Neural progenitor cell (in vitro differentiated cells): Measurements from ENCODE around the gene CSTF1. TPM values are rescaled to one million over a fixed set of nuclear protein-coding genes. Genes with fewer than 3 reads are reported as not detected.

Source experiments
- DNase-seq: peaks from one replicate; pipeline ENCODE4 v3.0.0-alpha.2; 2016; ENCODE audit warnings: low spot score
- H2AFZ ChIP-seq: fragments of 200-600 bp; sonication (generic); replicated peaks from 2 replicates; pipeline ENCODE4 v1.6.1; 2016; ENCODE audit warnings: antibody characterized with exemption
- H3F3A ChIP-seq: fragments of 200-600 bp; sonication (generic); 2 replicates; pipeline ENCODE4 v1.6.1; 2016; ENCODE audit warnings: antibody characterized with exemption, low read depth
- H3K27ac ChIP-seq: fragments of 200-600 bp; sonication (generic); 2 replicates; pipeline ENCODE4 v1.5.1; 2016; ENCODE audit warnings: mild to moderate bottlenecking
- H3K27me3 ChIP-seq: fragments of 200-600 bp; sonication (generic); 2 replicates; pipeline ENCODE4 v1.6.1; 2016; ENCODE audit warnings: mild to moderate bottlenecking, moderate library complexity
- H3K36me3 ChIP-seq: fragments of 200-600 bp; sonication (generic); 2 replicates; pipeline ENCODE4 v1.5.1; 2016
- H3K4me1 ChIP-seq: fragments of 200-600 bp; sonication (generic); 2 replicates; pipeline ENCODE4 v1.6.1; 2016; ENCODE audit warnings: mixed run types
- H3K4me2 ChIP-seq: fragments of 200-600 bp; sonication (generic); 2 replicates; pipeline ENCODE4 v1.6.1; 2016
- H3K4me3 ChIP-seq: fragments of 200-600 bp; sonication (generic); 2 replicates; pipeline ENCODE4 v1.5.1; 2016
- H3K79me2 ChIP-seq: fragments of 200-600 bp; sonication (generic); 2 replicates; pipeline ENCODE4 v1.6.1; 2016; ENCODE audit warnings: low read depth
- H3K9ac ChIP-seq: fragments of 200-600 bp; sonication (generic); 2 replicates; pipeline ENCODE4 v1.6.1; 2016
- H3K9me3 ChIP-seq: fragments of 200-600 bp; sonication (generic); 2 replicates; pipeline ENCODE4 v1.5.1; 2016; ENCODE audit warnings: low read depth
- H4K20me1 ChIP-seq: fragments of 200-600 bp; sonication (generic); 2 replicates; pipeline ENCODE4 v1.6.1; 2016; ENCODE audit warnings: low read depth
- H3K27ac Mint-ChIP-seq: 3 replicates; pipeline ENCODE4 v1.8.0; 2021; ENCODE audit warnings: mixed read lengths
- H3K27me3 Mint-ChIP-seq: 2 replicates; pipeline ENCODE4 v1.8.0; 2022; ENCODE audit warnings: low read depth, mild to moderate bottlenecking, inconsistent platforms, moderate library complexity, mixed read lengths; ENCODE audit not compliant: insufficient read depth
- H3K36me3 Mint-ChIP-seq: 3 replicates; pipeline ENCODE4 v1.8.0; 2021; ENCODE audit warnings: mixed read lengths
- H3K4me1 Mint-ChIP-seq: 3 replicates; pipeline ENCODE4 v1.8.0; 2021; ENCODE audit warnings: mixed read lengths
- H3K4me3 Mint-ChIP-seq: 3 replicates; pipeline ENCODE4 v1.8.0; 2021; ENCODE audit warnings: mild to moderate bottlenecking, moderate library complexity, mixed read lengths
- H3K9me3 Mint-ChIP-seq: 3 replicates; pipeline ENCODE4 v1.8.0; 2020; ENCODE audit warnings: mixed read lengths
- CTCF ChIP-seq: fragments of 200-600 bp; sonication (generic); IDR thresholded peaks from 2 replicates; pipeline ENCODE4 v1.5.1; 2017; ENCODE audit warnings: antibody characterized with exemption, mild to moderate bottlenecking
- EZH2 ChIP-seq: fragments of 200-600 bp; sonication (generic); IDR thresholded peaks from 2 replicates; pipeline ENCODE4 v1.6.1; 2017; ENCODE audit warnings: antibody characterized with exemption, mild to moderate bottlenecking, moderate library complexity
- EZH2phosphoT487 ChIP-seq: fragments of 200-600 bp; sonication (generic); IDR thresholded peaks from 2 replicates; pipeline ENCODE4 v1.6.1; 2017; ENCODE audit warnings: antibody characterized with exemption
- total RNA-seq: library from RNA; depleted of rRNA; stranded (reverse); fragments of >200 nt; gene quantifications from 2 replicates; pipeline ENCODE4 v1.2.3, GENCODE V29; 2015; ENCODE audit warnings: low replicate concordance

The CSTF1 gene
- total RNA-seq, 1 donor from 2014 or later, result 87.2 TPM

- H3K36me3 ChIP-seq, result no peaks in the 10 kb centered on the region
- no peak overlapping the region for H2AFZ ChIP-seq
- no peaks in the 10 kb centered on the region for H3K36me3 Mint-ChIP-seq
- no peak overlapping the region for H3K4me3 ChIP-seq
- no peak overlapping the region for H3K27ac Mint-ChIP-seq
- H3K27ac ChIP-seq, result no peak overlapping the region
- H3K9ac ChIP-seq, result no peak overlapping the region
- H3K27me3 ChIP-seq, result peaks cover 42% of the 10 kb centered on the region
- no peak for DNase-seq
- H3K27me3 Mint-ChIP-seq, result no peaks in the 10 kb centered on the region
- peaks cover 21% of the 10 kb centered on the region for H3K4me1 Mint-ChIP-seq
- H3K9me3 Mint-ChIP-seq, result no peaks in the 10 kb centered on the region
- no peaks in the 10 kb centered on the region for H3F3A ChIP-seq
- no peaks in the 10 kb centered on the region for H3K79me2 ChIP-seq
- H3K4me3 Mint-ChIP-seq, result no peak overlapping the region
- H4K20me1 ChIP-seq, result no peaks in the 10 kb centered on the region
- no peaks in the 10 kb centered on the region for H3K9me3 ChIP-seq
- TF ChIP-seq CTCF, result no peak
- no peak for TF ChIP-seq EZH2phosphoT487
- TF ChIP-seq EZH2, result no peak
- no peak overlapping the region for H3K4me2 ChIP-seq
- H3K4me1 ChIP-seq, result no peaks in the 10 kb centered on the region
Observed at GRCh38 chr20:56427797-56428196, 35.4 kb downstream of the CSTF1 start.

GRCh38 chr20:56428410-56428809 lies 36.0 kb downstream of the CSTF1 start:
- Mint-ChIP-seq H3K9me3 (no peaks in the 10 kb centered on the region), H3K4me3 (no peak overlapping the region), H3K27ac (no peak overlapping the region), H3K27me3 (no peaks in the 10 kb centered on the region), H3K36me3 (no peaks in the 10 kb centered on the region), H3K4me1 (peaks cover 21% of the 10 kb centered on the region)
- no peak overlapping the region for H3K27ac ChIP-seq
- H4K20me1 ChIP-seq, result no peaks in the 10 kb centered on the region
- H3K4me2 ChIP-seq, result no peak overlapping the region
- no peaks in the 10 kb centered on the region for H3K36me3 ChIP-seq
- H3K9me3 ChIP-seq, result no peaks in the 10 kb centered on the region
- H3K79me2 ChIP-seq, result no peaks in the 10 kb centered on the region
- no peak overlapping the region for H3K4me3 ChIP-seq
- H3K4me1 ChIP-seq, result no peaks in the 10 kb centered on the region
- no peak overlapping the region for H3K9ac ChIP-seq
- H3K27me3 ChIP-seq, result peaks cover 37% of the 10 kb centered on the region
- H2AFZ ChIP-seq, result no peak overlapping the region
- no peak for TF ChIP-seq EZH2phosphoT487
- no peak for TF ChIP-seq CTCF
- TF ChIP-seq EZH2, result no peak
- no peak for DNase-seq
- no peaks in the 10 kb centered on the region for H3F3A ChIP-seq

DNA sequence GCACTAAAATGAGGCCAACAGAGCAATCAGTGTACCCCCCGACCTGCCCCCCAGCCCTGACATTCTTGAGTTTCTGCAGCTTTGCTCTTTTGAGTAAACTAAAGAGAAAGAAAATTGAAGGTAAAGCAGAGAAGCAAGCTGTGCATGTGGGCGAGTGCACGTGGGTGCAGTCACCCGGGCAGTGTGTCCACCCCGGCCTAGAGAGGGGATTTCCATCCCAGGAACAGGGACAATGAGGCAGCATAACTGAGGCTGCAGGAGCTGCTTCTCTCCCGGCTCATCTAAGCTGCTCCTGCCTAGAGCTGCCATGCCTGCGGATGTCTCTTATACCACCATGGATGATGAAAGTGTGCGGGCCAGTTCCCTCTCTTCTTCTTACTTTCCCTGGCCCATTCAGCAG lies 36.4 kb downstream of the CSTF1 start:
- H3K4me2 ChIP-seq, result no peak overlapping the region
- peaks cover 25% of the 10 kb centered on the region for H3K4me1 Mint-ChIP-seq
- no peak overlapping the region for H3K27ac Mint-ChIP-seq
- no peak overlapping the region for H3K9ac ChIP-seq
- H3K27me3 Mint-ChIP-seq, result no peaks in the 10 kb centered on the region
- H3K27me3 ChIP-seq, result peaks cover 33% of the 10 kb centered on the region
- no peak for DNase-seq
- no peaks in the 10 kb centered on the region for H3K36me3 Mint-ChIP-seq
- TF ChIP-seq EZH2phosphoT487, result no peak
- no peak for TF ChIP-seq EZH2
- no peak for TF ChIP-seq CTCF
- H3K4me3 ChIP-seq, result no peak overlapping the region
- H3K4me1 ChIP-seq, result no peaks in the 10 kb centered on the region
- H3K9me3 Mint-ChIP-seq, result no peaks in the 10 kb centered on the region
- H3K4me3 Mint-ChIP-seq, result no peak overlapping the region
- no peaks in the 10 kb centered on the region for H3K9me3 ChIP-seq
- H3K36me3 ChIP-seq, result no peaks in the 10 kb centered on the region
- H3K27ac ChIP-seq, result no peak overlapping the region
- H4K20me1 ChIP-seq, result no peaks in the 10 kb centered on the region
- no peaks in the 10 kb centered on the region for H3F3A ChIP-seq
- H2AFZ ChIP-seq, result no peak overlapping the region
- H3K79me2 ChIP-seq, result no peaks in the 10 kb centered on the region
